Endodermal cell (in vitro differentiated cells): ENCODE measurements around the gene GAREM1. TPM values are rescaled to one million over a fixed set of nuclear protein-coding genes. Genes with fewer than 3 reads are reported as not detected.

Source experiments
- DNase-seq: peaks from one replicate; pipeline ENCODE4 v3.0.0-alpha.2; 2017
- H3K27ac ChIP-seq: 2 replicates; pipeline ENCODE4 v1.5.1; 2013; ENCODE audit warnings: mild to moderate bottlenecking, low read depth, low read length, moderate library complexity
- H3K27me3 ChIP-seq: 2 replicates; pipeline ENCODE4 v1.6.1; 2013; ENCODE audit warnings: mild to moderate bottlenecking, low read length, moderate library complexity; ENCODE audit not compliant: insufficient read depth, control insufficient read depth, poor library complexity, severe bottlenecking
- H3K36me3 ChIP-seq: 2 replicates; pipeline ENCODE4 v1.7.0; 2013; ENCODE audit warnings: mild to moderate bottlenecking, low read length, moderate library complexity; ENCODE audit not compliant: control insufficient read depth, insufficient read depth
- H3K4me1 ChIP-seq: one replicate; pipeline ENCODE4 v1.7.0; 2013; ENCODE audit warnings: low read length; ENCODE audit not compliant: control insufficient read depth, insufficient read depth
- H3K4me3 ChIP-seq: 2 replicates; pipeline ENCODE4 v1.5.1; 2013; ENCODE audit warnings: mild to moderate bottlenecking, low read length, moderate library complexity
- H3K9ac ChIP-seq: 2 replicates; pipeline ENCODE4 v1.6.1; 2013; ENCODE audit warnings: mild to moderate bottlenecking, low read length, moderate library complexity; ENCODE audit not compliant: poor library complexity, severe bottlenecking; ENCODE audit errors: extremely low read depth
- H3K9me3 ChIP-seq: 2 replicates; pipeline ENCODE4 v1.6.1; 2013; ENCODE audit warnings: mild to moderate bottlenecking, low read length, moderate library complexity; ENCODE audit not compliant: control insufficient read depth
- H3K27ac Mint-ChIP-seq: 2 replicates; pipeline ENCODE4 v1.8.0; 2020; ENCODE audit warnings: mixed read lengths
- H3K27me3 Mint-ChIP-seq: 2 replicates; pipeline ENCODE4 v1.8.0; 2021; ENCODE audit warnings: mild to moderate bottlenecking, mixed read lengths; ENCODE audit not compliant: insufficient read depth
- H3K36me3 Mint-ChIP-seq: 2 replicates; pipeline ENCODE4 v1.8.0; 2020; ENCODE audit warnings: low read depth, mixed read lengths
- H3K4me1 Mint-ChIP-seq: 2 replicates; pipeline ENCODE4 v1.8.0; 2020; ENCODE audit warnings: mixed read lengths
- H3K4me3 Mint-ChIP-seq: 2 replicates; pipeline ENCODE4 v1.8.0; 2020; ENCODE audit warnings: mild to moderate bottlenecking, moderate library complexity, mixed read lengths
- H3K9me3 Mint-ChIP-seq: 2 replicates; pipeline ENCODE4 v1.8.0; 2020; ENCODE audit warnings: mild to moderate bottlenecking, mixed read lengths
- WGBS, 2 experiments: methylation state at CpG; one replicate each; pipeline versions ENCODE4 v1.1.5 to v1.1.7; 2013; ENCODE audit warnings: missing lambda C conversion rate in 2 of 2, mixed read lengths in 1 of 2; ENCODE audit not compliant: insufficient coverage in 1 of 2, insufficient read length in 1 of 2; 5-methylcytosine and 5-hydroxymethylcytosine counted together
- total RNA-seq, 2 donors: library from RNA; stranded (reverse); fragmentation: NEBNext Ultra II Directional in 1 of 2; extraction: Animal tissue kit (Norgen Biotek cat#: 25700) in 1 of 2; gene quantifications; 2 replicates in 1 of 2; 3 replicates in 1 of 2; pipeline ENCODE4 v1.2.1, GENCODE V29; 2021
- TF ChIP-seq, protein P1 (sequence below): fragments of 200-600 bp; sonication (generic); conservative IDR thresholded peaks from 2 replicates; pipeline ENCODE4 v1.5.0; 2021; ENCODE audit warnings: antibody characterized with exemption, mild to moderate bottlenecking

The GAREM1 gene
- total RNA-seq, 2 donors from 2014 or later = 9.2 to 9.4 TPM

GRCh38 chr18:32386471-32386870 is 84.2 kb downstream of the GAREM1 start:
- peaks cover 35% of the 10 kb centered on the region for H3K4me1 Mint-ChIP-seq
- H3K9me3 ChIP-seq = no peaks in the 10 kb centered on the region
- no peaks in the 10 kb centered on the region for H3K36me3 Mint-ChIP-seq
- H3K4me3 Mint-ChIP-seq = no peak overlapping the region
- no peak overlapping the region for H3K4me3 ChIP-seq
- peaks cover 7% of the 10 kb centered on the region for H3K4me1 ChIP-seq
- no peaks in the 10 kb centered on the region for H3K36me3 ChIP-seq
- no peak overlapping the region for H3K27ac Mint-ChIP-seq
- H3K9me3 Mint-ChIP-seq = no peaks in the 10 kb centered on the region
- H3K27me3 Mint-ChIP-seq = no peaks in the 10 kb centered on the region
- TF ChIP-seq, protein P1, sequence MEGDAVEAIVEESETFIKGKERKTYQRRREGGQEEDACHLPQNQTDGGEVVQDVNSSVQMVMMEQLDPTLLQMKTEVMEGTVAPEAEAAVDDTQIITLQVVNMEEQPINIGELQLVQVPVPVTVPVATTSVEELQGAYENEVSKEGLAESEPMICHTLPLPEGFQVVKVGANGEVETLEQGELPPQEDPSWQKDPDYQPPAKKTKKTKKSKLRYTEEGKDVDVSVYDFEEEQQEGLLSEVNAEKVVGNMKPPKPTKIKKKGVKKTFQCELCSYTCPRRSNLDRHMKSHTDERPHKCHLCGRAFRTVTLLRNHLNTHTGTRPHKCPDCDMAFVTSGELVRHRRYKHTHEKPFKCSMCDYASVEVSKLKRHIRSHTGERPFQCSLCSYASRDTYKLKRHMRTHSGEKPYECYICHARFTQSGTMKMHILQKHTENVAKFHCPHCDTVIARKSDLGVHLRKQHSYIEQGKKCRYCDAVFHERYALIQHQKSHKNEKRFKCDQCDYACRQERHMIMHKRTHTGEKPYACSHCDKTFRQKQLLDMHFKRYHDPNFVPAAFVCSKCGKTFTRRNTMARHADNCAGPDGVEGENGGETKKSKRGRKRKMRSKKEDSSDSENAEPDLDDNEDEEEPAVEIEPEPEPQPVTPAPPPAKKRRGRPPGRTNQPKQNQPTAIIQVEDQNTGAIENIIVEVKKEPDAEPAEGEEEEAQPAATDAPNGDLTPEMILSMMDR = no peak
- WGBS, 2 experiments = 93 to 96% methylated on average over 4 to 5 of the region's 5 CpGs
- peak overlapping the region; percentile 6 for H3K27ac ChIP-seq
- no peak for DNase-seq
- H3K9ac ChIP-seq = no peak overlapping the region
- H3K27me3 ChIP-seq = no peaks in the 10 kb centered on the region

GRCh38 chr18:32383050-32383819 is 87.4 kb downstream of the GAREM1 start:
- peaks cover 31% of the 10 kb centered on the region for H3K4me1 Mint-ChIP-seq
- Histone ChIP-seq H3K4me1 (no peaks in the 10 kb centered on the region), H3K9ac (no peak overlapping the region), H3K36me3 (no peaks in the 10 kb centered on the region), H3K9me3 (no peaks in the 10 kb centered on the region), H3K4me3 (no peak overlapping the region), H3K27me3 (no peaks in the 10 kb centered on the region), H3K27ac (no peak overlapping the region)
- no peak overlapping the region for H3K4me3 Mint-ChIP-seq
- no peaks in the 10 kb centered on the region for H3K9me3 Mint-ChIP-seq
- no peak overlapping the region for H3K27ac Mint-ChIP-seq
- no peaks in the 10 kb centered on the region for H3K36me3 Mint-ChIP-seq
- no peak for DNase-seq
- WGBS, 2 experiments = 87 to 100% methylated on average over 3 to 4 of the region's 4 CpGs
- H3K27me3 Mint-ChIP-seq = no peaks in the 10 kb centered on the region
- TF ChIP-seq, protein P1 = no peak

- H3K36me3 Mint-ChIP-seq = peaks cover 3% of the 10 kb centered on the region
- DNase-seq = no peak
- TF ChIP-seq, protein P1 = no peak
- no peak overlapping the region for H3K27ac Mint-ChIP-seq
- peaks cover 27% of the 10 kb centered on the region for H3K4me1 Mint-ChIP-seq
- H3K9me3 Mint-ChIP-seq = no peaks in the 10 kb centered on the region
- no peaks in the 10 kb centered on the region for H3K9me3 ChIP-seq
- no peaks in the 10 kb centered on the region for H3K27me3 ChIP-seq
- no peaks in the 10 kb centered on the region for H3K27me3 Mint-ChIP-seq
- no peaks in the 10 kb centered on the region for H3K36me3 ChIP-seq
- H3K9ac ChIP-seq = no peak overlapping the region
- 91% methylated on average over 2 of the region's 2 CpGs; no CpG with 5 or more reads in 1 of the 2 experiments for WGBS, 2 experiments
- H3K4me3 Mint-ChIP-seq = no peak overlapping the region
- H3K4me1 ChIP-seq = no peaks in the 10 kb centered on the region
- H3K27ac ChIP-seq = no peak overlapping the region
- H3K4me3 ChIP-seq = no peak overlapping the region
These were observed 88.9 kb downstream of the GAREM1 start for GRCh38 chr18:32381761-32382160.
